HG03097 (cell line): ENCODE data around the gene KARS1.

Source experiments
- ATAC-seq: cut with Tn5 transposase; IDR thresholded peaks from one replicate; pipeline ENCODE4 v1.9.1; 2021; ENCODE audit not compliant: unreplicated experiment, low FRiP score

KARS1 gene

GRCh38 chr16:75647492-75648264, at the start of gene KARS1, which contains the start of gene TERF2IP:
Gene KARS1, minus strand, starts transcription at chr16:75647665. Its CDS starts 26 bp downstream, at chr16:75647639.
Gene TERF2IP, plus strand, starts transcription at chr16:75647773. Its CDS starts 110 bp downstream, at chr16:75647883.
- ATAC-seq, result peak; percentile 90

- no peak for ATAC-seq
These were observed 48.2 kb upstream of the KARS1 start for GRCh38 chr16:75695708-75696107.

- ATAC-seq, result no peak
These were observed 39.9 kb upstream of the KARS1 start for GRCh38 chr16:75687361-75687760.

GRCh38 chr16:75682308-75682707, 34.8 kb upstream of the KARS1 start:
- no peak for ATAC-seq

- no peak for ATAC-seq
These were observed 31.9 kb upstream of the KARS1 start for GRCh38 chr16:75679366-75679765.

GRCh38 chr16:75676909-75677308, 29.4 kb upstream of the KARS1 start, which contains the start of gene CPHXL2:
Gene CPHXL2, minus strand, starts transcription at chr16:75677009. Its CDS starts 10 bp downstream, at chr16:75676999.
- ATAC-seq, result no peak

- ATAC-seq, result no peak
These were observed 20.0 kb upstream of the KARS1 start for GRCh38 chr16:75667503-75667902.

- no peak for ATAC-seq
These were observed 13.3 kb upstream of the KARS1 start for GRCh38 chr16:75660726-75661302.

GRCh38 chr16:75660321-75660720, 12.9 kb upstream of the KARS1 start:
- no peak for ATAC-seq

- ATAC-seq, result no peak
These were observed 10.7 kb upstream of the KARS1 start for GRCh38 chr16:75658175-75658574.

- ATAC-seq, result no peak
These were observed 6.5 kb upstream of the KARS1 start for GRCh38 chr16:75653922-75654321.

GRCh38 chr16:75648265-75649076, 1.0 kb upstream of the KARS1 start:
- ATAC-seq, result peak; percentile 30

GRCh38 chr16:75647112-75647491, 363 bp downstream of the KARS1 start:
- ATAC-seq, result peak; percentile 0

- no peak for ATAC-seq
These were observed 3.0 kb downstream of the KARS1 start for GRCh38 chr16:75644240-75645012.

- no peak for ATAC-seq
These were observed 6.9 kb downstream of the KARS1 start for GRCh38 chr16:75640598-75640997.

GRCh38 chr16:75635036-75635435, 12.4 kb downstream of the KARS1 start:
- ATAC-seq, result no peak

- no peak for ATAC-seq
These were observed 14.6 kb downstream of the KARS1 start for GRCh38 chr16:75632857-75633256.

- ATAC-seq, result no peak
These were observed 17.4 kb downstream of the KARS1 start for GRCh38 chr16:75630052-75630451.

- ATAC-seq, result no peak
These were observed 18.3 kb downstream of the KARS1 start for GRCh38 chr16:75629132-75629531.

- ATAC-seq, result no peak
These were observed 19.1 kb downstream of the KARS1 start for GRCh38 chr16:75628351-75628750.
